ENCODE results near the gene TEPSIN. TPM values are rescaled to one million over a fixed set of nuclear protein-coding genes. Genes with fewer than 3 reads are reported as not detected.

The TEPSIN gene
- total and polyA plus RNA-seq, 3 donors from 2014 or later = 32.0 to 83.0 (median 55.4) TPM

GRCh38 chr17:81233316-81233715 is 5.5 kb downstream of the TEPSIN start:
- 86 to 91% methylated on average over 7 to 17 of the region's 17 CpGs for WGBS, 2 donors
- TF ChIP-seq POLR2A (IDR thresholded peaks at IDR 0.05) = no peak
- no peak for TF ChIP-seq CTCF (IDR thresholded peaks at IDR 0.05)
- intact Hi-C loops (cut with DNase I; ENCODE audit: low total_unique reads) = no loop called here

GRCh38 chr17:81232616-81233241 is 6.1 kb downstream of the TEPSIN start:
- intact Hi-C loops (cut with DNase I; ENCODE audit: low total_unique reads) = no loop called here
- no peak for TF ChIP-seq CTCF (IDR thresholded peaks at IDR 0.05)
- no peak for TF ChIP-seq POLR2A (IDR thresholded peaks at IDR 0.05)
- H3K36me3 ChIP-seq (ENCODE audit: low read depth, missing control alignments) = no peaks in the 10 kb centered on the region

More at GRCh38 chr17:81233316-81233715, 5.5 kb downstream of the TEPSIN start:
- Histone ChIP-seq H3K36me3 (ENCODE audit: low read depth, missing control alignments) (no peaks in the 10 kb centered on the region), H3K9me3 (no peaks in the 10 kb centered on the region), H3K4me3 (no peak overlapping the region), H3K4me1 (peaks cover 20% of the 10 kb centered on the region), H3K27me3 (no peaks in the 10 kb centered on the region), H3K27ac (no peak overlapping the region)
- no peak for DNase-seq

GRCh38 chr17:81231766-81232581 is 6.9 kb downstream of the TEPSIN start:
- Histone ChIP-seq H3K9me3 (no peaks in the 10 kb centered on the region), H3K36me3 (ENCODE audit: low read depth, missing control alignments) (no peaks in the 10 kb centered on the region), H3K4me3 (no peak overlapping the region), H3K27me3 (no peaks in the 10 kb centered on the region), H3K27ac (no peak overlapping the region), H3K4me1 (peaks cover 8% of the 10 kb centered on the region)
- TF ChIP-seq POLR2A (IDR thresholded peaks at IDR 0.05) (no peak), CTCF (IDR thresholded peaks at IDR 0.05) (no peak)
- 89 to 96% methylated on average over 20 to 40 of the region's 43 CpGs for WGBS, 2 donors
- intact Hi-C loops (cut with DNase I; ENCODE audit: low total_unique reads) = no loop called here
- no peak for DNase-seq

More at GRCh38 chr17:81232616-81233241, 6.1 kb downstream of the TEPSIN start:
- no peak for DNase-seq
- peaks cover 14% of the 10 kb centered on the region for H3K4me1 ChIP-seq
- 97 to 100% methylated on average over 3 to 18 of the region's 19 CpGs for WGBS, 2 donors
- no peaks in the 10 kb centered on the region for H3K9me3 ChIP-seq
- no peaks in the 10 kb centered on the region for H3K27me3 ChIP-seq
- H3K27ac ChIP-seq = no peak overlapping the region
- H3K4me3 ChIP-seq = no peak overlapping the region

- H3K4me1 ChIP-seq = peaks cover 8% of the 10 kb centered on the region
These were observed 7.7 kb downstream of the TEPSIN start for GRCh38 chr17:81231121-81231645.

More at GRCh38 chr17:81231121-81231645, 7.7 kb downstream of the TEPSIN start:
- no peak overlapping the region for H3K4me3 ChIP-seq
- DNase-seq = no peak
- intact Hi-C loops (cut with DNase I; ENCODE audit: low total_unique reads) = no loop called here
- no peaks in the 10 kb centered on the region for H3K36me3 ChIP-seq (ENCODE audit: low read depth, missing control alignments)
- H3K9me3 ChIP-seq = no peaks in the 10 kb centered on the region
- H3K27me3 ChIP-seq = no peaks in the 10 kb centered on the region
- H3K27ac ChIP-seq = no peak overlapping the region
- TF ChIP-seq CTCF (IDR thresholded peaks at IDR 0.05) (no peak), POLR2A (IDR thresholded peaks at IDR 0.05) (no peak)
- 87 to 100% methylated on average over 7 to 31 of the region's 31 CpGs for whole genome bisulfite sequencing, 2 donors
